ENCODE measurements around the gene ECPAS.

DNA sequence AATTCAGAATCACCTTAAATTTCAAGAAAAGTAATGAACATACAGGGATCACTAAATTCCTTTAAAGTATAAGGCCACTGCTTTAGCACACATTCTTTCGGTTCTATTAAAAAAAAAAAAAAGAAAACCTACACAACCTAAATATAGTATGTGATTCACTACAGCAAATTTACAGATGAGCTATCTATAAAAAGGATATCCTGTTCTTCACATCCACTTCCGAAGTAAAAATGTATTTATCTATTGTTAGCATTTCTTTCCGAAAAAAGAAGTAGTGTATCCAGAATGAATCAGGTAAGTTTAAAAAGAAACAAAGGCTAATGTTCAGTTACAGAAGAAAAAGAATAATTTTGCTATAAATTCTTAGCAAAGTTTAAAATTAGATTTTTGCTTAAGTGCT is 70.2 kb downstream of the ECPAS start:
- TF ChIP-seq CTCF (IDR thresholded peaks at IDR 0.05) (no peak), POLR2AphosphoS5 (IDR thresholded peaks at IDR 0.05; ENCODE audit: low read depth, low read length) (no peak), SIN3A (IDR thresholded peaks at IDR 0.05; ENCODE audit: borderline replicate concordance, insufficient read depth, low read depth, low read length) (no peak), TCF7L2 (IDR thresholded peaks at IDR 0.05; ENCODE audit: low read depth, low read length) (no peak)
- TF ChIP-seq, protein P1, sequence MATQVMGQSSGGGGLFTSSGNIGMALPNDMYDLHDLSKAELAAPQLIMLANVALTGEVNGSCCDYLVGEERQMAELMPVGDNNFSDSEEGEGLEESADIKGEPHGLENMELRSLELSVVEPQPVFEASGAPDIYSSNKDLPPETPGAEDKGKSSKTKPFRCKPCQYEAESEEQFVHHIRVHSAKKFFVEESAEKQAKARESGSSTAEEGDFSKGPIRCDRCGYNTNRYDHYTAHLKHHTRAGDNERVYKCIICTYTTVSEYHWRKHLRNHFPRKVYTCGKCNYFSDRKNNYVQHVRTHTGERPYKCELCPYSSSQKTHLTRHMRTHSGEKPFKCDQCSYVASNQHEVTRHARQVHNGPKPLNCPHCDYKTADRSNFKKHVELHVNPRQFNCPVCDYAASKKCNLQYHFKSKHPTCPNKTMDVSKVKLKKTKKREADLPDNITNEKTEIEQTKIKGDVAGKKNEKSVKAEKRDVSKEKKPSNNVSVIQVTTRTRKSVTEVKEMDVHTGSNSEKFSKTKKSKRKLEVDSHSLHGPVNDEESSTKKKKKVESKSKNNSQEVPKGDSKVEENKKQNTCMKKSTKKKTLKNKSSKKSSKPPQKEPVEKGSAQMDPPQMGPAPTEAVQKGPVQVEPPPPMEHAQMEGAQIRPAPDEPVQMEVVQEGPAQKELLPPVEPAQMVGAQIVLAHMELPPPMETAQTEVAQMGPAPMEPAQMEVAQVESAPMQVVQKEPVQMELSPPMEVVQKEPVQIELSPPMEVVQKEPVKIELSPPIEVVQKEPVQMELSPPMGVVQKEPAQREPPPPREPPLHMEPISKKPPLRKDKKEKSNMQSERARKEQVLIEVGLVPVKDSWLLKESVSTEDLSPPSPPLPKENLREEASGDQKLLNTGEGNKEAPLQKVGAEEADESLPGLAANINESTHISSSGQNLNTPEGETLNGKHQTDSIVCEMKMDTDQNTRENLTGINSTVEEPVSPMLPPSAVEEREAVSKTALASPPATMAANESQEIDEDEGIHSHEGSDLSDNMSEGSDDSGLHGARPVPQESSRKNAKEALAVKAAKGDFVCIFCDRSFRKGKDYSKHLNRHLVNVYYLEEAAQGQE (IDR thresholded peaks at IDR 0.05; ENCODE audit: insufficient read depth in 1 of 2, low read depth in 2 of 2, low read length in 1 of 2), result no peak
